Central memory CD8-positive, alpha-beta T cell (primary cell): Measurements from ENCODE around the gene DNAAF8.

Source experiments
- ATAC-seq: fragments of 150-1000 bp; cut with Tn5 transposase; replicated peaks from 2 replicates; pipeline ENCODE4 v1.10.0; 2022; ENCODE audit warnings: mild to moderate bottlenecking, moderate FRiP score, moderate number of reproducible peaks; ENCODE audit not compliant: poor library complexity, severe bottlenecking; ENCODE audit errors: extremely low read depth
- DNase-seq, 2 donors: peaks; one replicate each; pipeline ENCODE4 v3.0.0; 2021; ENCODE audit warnings: low spot score in 2 of 2
- H3K27ac Mint-ChIP-seq: one replicate; pipeline ENCODE4 v1.8.0; 2022; ENCODE audit warnings: low read depth, mild to moderate bottlenecking, moderate library complexity, mixed read lengths
- H3K27me3 Mint-ChIP-seq: one replicate; pipeline ENCODE4 v1.8.0; 2022; ENCODE audit warnings: mixed read lengths
- H3K36me3 Mint-ChIP-seq: one replicate; pipeline ENCODE4 v1.8.0; 2022; ENCODE audit warnings: mild to moderate bottlenecking, moderate library complexity, mixed read lengths; ENCODE audit not compliant: insufficient read depth
- H3K4me1 Mint-ChIP-seq: one replicate; pipeline ENCODE4 v1.8.0; 2022; ENCODE audit warnings: mixed read lengths
- H3K4me3 Mint-ChIP-seq: one replicate; pipeline ENCODE4 v1.8.0; 2022; ENCODE audit warnings: mild to moderate bottlenecking, moderate library complexity, mixed read lengths
- H3K9me3 Mint-ChIP-seq: one replicate; pipeline ENCODE4 v1.8.0; 2022; ENCODE audit warnings: mixed read lengths

The DNAAF8 gene

DNA sequence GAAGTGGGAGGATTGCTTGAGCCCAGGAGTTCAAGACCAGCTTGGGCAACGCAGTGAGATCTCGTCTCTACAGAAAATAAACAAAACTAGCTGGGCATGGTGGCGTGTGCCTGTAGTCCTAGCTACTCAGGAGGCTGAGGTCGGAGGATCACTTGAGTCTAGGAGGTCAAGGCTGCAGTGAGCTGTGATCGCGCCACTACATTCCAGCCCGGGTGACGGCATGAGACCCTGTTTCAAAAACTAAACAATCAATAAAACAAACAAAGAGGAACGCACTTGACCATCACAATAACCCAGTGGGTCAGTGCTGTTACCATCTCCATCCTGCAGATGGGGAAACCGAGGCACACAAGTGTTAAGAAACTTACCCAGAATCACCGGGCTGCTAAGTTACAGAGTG, 18.9 kb downstream of the DNAAF8 start:
- H3K4me3 Mint-ChIP-seq: no peak overlapping the region
- peaks cover 45% of the 10 kb centered on the region for H3K36me3 Mint-ChIP-seq
- H3K27ac Mint-ChIP-seq: no peak overlapping the region
- H3K4me1 Mint-ChIP-seq: peaks cover under 1% of the 10 kb centered on the region
- no peaks in the 10 kb centered on the region for H3K27me3 Mint-ChIP-seq
- DNase-seq (no peak), ATAC-seq (no peak)
- H3K9me3 Mint-ChIP-seq: no peaks in the 10 kb centered on the region

- H3K27me3 Mint-ChIP-seq: no peaks in the 10 kb centered on the region
- H3K4me3 Mint-ChIP-seq: no peak overlapping the region
- H3K4me1 Mint-ChIP-seq: no peaks in the 10 kb centered on the region
- no peaks in the 10 kb centered on the region for H3K9me3 Mint-ChIP-seq
- no peak overlapping the region for H3K27ac Mint-ChIP-seq
- H3K36me3 Mint-ChIP-seq: peaks cover 53% of the 10 kb centered on the region
- DNase-seq (no peak), ATAC-seq (no peak)
Measured at GRCh38 chr16:4754865-4755264, 20.5 kb downstream of the DNAAF8 start.

GRCh38 chr16:4755687-4756086, 21.4 kb downstream of the DNAAF8 start:
- Mint-ChIP-seq H3K27me3 (no peaks in the 10 kb centered on the region), H3K36me3 (peaks cover 57% of the 10 kb centered on the region), H3K27ac (no peak overlapping the region), H3K9me3 (no peaks in the 10 kb centered on the region), H3K4me3 (no peak overlapping the region), H3K4me1 (no peaks in the 10 kb centered on the region)
- DNase-seq: no peak
- ATAC-seq: no peak

DNA sequence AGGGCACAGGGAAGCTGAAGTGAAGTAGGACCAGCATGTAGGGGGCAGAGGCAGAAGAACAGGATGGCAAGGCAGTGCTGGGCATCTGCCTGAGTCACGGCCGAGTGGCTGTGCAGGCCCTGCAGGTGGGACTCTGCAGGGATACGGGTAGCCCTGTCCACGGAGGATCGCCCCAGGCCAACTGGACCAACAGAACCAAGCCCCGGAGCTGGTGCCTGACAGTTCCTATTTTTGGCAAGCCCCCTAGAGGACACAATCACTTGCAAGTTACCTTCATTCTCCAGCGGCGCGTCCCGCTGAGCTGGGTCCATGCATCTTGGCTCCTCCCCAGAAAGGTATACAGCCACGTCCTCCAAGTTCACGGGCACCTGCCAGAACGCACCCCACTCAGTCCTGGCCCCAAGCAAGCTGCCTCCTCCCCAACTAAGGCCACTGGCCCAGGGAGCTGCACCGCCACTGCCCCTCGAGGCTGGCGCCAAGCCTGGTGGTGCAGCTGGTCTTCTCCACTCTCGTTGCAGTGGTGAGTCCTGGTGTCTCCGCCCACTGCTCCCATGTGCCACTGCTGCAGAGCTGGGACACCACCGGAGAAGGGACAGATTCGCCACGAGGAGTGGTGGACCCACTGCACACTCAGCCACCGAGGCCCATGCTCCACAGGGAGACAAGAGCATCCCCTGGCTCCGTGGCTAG, 26.0 kb downstream of the DNAAF8 start:
- H3K4me1 Mint-ChIP-seq: peaks cover 5% of the 10 kb centered on the region
- no peaks in the 10 kb centered on the region for H3K27me3 Mint-ChIP-seq
- no peak for DNase-seq
- no peak for ATAC-seq
- H3K4me3 Mint-ChIP-seq: no peak overlapping the region
- H3K36me3 Mint-ChIP-seq: peaks cover 59% of the 10 kb centered on the region
- H3K27ac Mint-ChIP-seq: no peak overlapping the region
- no peaks in the 10 kb centered on the region for H3K9me3 Mint-ChIP-seq

GRCh38 chr16:4762205-4762604, 27.9 kb downstream of the DNAAF8 start:
- Mint-ChIP-seq H3K4me1 (peaks cover 15% of the 10 kb centered on the region), H3K27ac (no peak overlapping the region), H3K9me3 (no peaks in the 10 kb centered on the region), H3K4me3 (no peak overlapping the region), H3K36me3 (peaks cover 55% of the 10 kb centered on the region), H3K27me3 (no peaks in the 10 kb centered on the region)
- DNase-seq (no peak), ATAC-seq (no peak)

DNA sequence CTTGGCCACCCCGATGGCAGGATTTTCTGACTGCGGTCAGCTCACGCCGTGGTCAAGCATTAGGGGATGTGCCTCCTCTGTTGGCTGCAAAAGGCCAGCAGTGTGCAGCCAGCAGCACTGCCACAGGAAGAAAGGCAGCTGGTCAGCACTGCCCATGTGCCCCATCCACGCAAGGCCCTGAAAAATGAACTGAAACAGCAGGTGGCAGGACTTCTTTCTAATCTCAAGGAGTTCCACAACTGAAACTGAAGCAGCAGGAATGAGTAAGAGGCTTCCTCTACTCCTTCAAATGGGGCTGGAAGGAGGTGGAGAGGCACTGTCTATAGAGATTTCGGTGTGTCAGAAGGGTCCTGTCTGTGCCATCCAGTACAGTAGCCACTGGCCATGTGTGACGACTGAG, 29.5 kb downstream of the DNAAF8 start:
- Mint-ChIP-seq H3K9me3 (no peaks in the 10 kb centered on the region), H3K36me3 (peaks cover 41% of the 10 kb centered on the region), H3K4me3 (no peak overlapping the region), H3K4me1 (peaks cover 30% of the 10 kb centered on the region), H3K27me3 (no peaks in the 10 kb centered on the region), H3K27ac (no peak overlapping the region)
- DNase-seq: no peak
- no peak for ATAC-seq

DNA sequence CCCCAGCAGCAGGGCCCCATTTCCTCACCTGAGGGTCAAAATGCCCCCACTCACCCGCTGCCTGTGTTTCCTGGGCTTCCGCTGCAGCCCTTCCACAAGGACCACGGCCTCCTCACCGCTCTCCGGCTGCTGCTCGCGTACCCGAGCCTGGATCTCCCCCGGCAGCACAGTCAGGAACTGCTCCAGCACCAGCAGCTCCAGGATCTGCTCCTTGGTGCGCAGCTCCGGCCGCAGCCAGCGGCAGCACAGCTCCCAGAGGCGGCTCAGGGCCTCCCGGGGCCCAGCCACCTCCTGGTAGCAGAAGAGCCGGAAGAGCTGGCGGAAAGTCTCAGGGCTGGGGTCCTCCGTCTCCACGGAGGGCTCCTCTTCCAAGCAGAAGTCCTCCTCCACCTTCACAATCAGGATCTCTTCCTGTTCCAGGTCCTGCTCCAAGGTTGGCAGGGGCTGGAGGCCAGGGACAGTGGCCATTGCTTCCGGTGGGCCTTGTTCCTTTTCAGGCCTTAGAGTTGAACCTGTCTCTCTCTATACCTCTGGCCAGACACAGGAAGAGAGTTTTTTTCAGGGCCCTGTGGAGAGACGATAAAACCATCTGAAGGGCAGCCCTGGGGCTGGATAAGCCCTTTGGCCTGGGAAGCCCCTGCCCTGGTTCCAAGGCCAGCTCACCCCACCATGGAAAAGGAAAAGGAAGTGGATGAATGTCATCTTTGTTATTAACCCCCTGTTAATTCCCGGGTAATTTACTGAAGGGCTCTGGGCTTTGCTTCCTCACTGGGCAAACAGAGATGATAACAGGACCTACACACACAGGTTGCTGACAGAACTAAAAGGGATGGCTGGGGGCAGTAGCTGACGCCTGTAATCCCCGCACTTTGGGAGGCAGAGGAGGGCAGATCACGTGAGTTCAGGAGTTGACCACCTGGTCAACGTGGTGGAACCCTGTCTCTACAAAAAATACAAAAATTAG, 31.5 kb downstream of the DNAAF8 start:
- no peaks in the 10 kb centered on the region for H3K27me3 Mint-ChIP-seq
- peaks cover 32% of the 10 kb centered on the region for H3K36me3 Mint-ChIP-seq
- H3K4me1 Mint-ChIP-seq: peaks cover 30% of the 10 kb centered on the region
- DNase-seq (no peak), ATAC-seq (no peak)
- H3K9me3 Mint-ChIP-seq: no peaks in the 10 kb centered on the region
- peak overlapping the region; percentile 89 for H3K4me3 Mint-ChIP-seq
- peak overlapping the region; percentile 56 for H3K27ac Mint-ChIP-seq

GRCh38 chr16:4766875-4767628, 32.7 kb downstream of the DNAAF8 start, which contains the start of gene ZNF500:
Gene ZNF500, minus strand, starts transcription at chr16:4767162. Its CDS starts 1,184 bp downstream, at chr16:4765978.
- Mint-ChIP-seq H3K4me1 (peaks cover 30% of the 10 kb centered on the region), H3K4me3 (peak within 1 kb of the TSS; percentile 89), H3K27me3 (no peaks in the 10 kb centered on the region), H3K9me3 (no peaks in the 10 kb centered on the region), H3K36me3 (peaks cover 23% of the 10 kb centered on the region), H3K27ac (peak within 1 kb of the TSS; percentile 82)
- peak; percentile 92 to 94 for DNase-seq
- ATAC-seq: peak; percentile 92

- DNase-seq: no peak
Measured at GRCh38 chr16:4767872-4768548, 33.7 kb downstream of the DNAAF8 start.

DNA sequence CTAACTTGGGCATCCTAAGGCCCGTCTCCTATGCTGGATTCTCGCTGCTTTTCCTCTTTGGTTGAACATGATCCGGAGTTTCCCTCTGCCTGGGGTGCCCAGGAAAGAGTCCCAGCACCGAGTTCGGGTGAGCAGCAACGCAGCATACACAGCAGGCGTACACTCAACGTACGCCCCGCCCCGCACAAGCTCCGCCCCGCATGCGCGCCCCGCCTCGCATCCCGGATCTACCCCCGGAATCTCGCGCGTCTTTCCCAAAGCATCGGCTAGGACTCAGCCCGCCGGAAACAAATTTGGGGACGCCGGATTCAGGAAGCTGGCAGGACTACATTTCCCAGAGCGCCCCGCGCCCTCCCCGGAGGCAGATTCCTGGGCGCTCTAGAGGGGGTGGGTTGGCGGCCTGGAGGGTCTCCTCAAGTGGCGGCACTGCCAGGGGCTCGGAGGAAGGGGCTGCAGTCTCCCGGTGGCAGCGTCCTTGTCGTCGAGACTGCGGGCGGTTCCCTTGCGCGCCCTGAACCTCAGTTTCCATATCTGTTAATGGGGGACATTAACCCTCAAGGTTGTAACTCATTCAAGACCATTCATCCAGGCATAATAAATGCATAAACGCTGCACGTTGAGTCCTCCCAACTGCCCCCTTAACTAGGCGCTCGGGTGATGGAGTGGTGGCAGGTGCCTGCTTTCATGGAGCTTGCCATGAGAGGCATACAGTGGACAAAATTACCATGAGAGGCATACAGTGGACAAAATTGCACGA, 34.4 kb downstream of the DNAAF8 start:
- Mint-ChIP-seq H3K27me3 (no peaks in the 10 kb centered on the region), H3K4me1 (peaks cover 25% of the 10 kb centered on the region)
- ATAC-seq: peak; percentile 41

More at GRCh38 chr16:4767872-4768548, 33.7 kb downstream of the DNAAF8 start:
- Mint-ChIP-seq H3K9me3 (no peaks in the 10 kb centered on the region), H3K4me3 (peak overlapping the region; percentile 89), H3K27ac (peak overlapping the region; percentile 5), H3K4me1 (peaks cover 26% of the 10 kb centered on the region), H3K36me3 (peaks cover 20% of the 10 kb centered on the region), H3K27me3 (no peaks in the 10 kb centered on the region)
- no peak for ATAC-seq

GRCh38 chr16:4769306-4769638, 34.9 kb downstream of the DNAAF8 start:
- H3K27me3 Mint-ChIP-seq: no peaks in the 10 kb centered on the region
- peaks cover 25% of the 10 kb centered on the region for H3K4me1 Mint-ChIP-seq
- peak overlapping the region; percentile 89 for H3K4me3 Mint-ChIP-seq
- peaks cover 11% of the 10 kb centered on the region for H3K36me3 Mint-ChIP-seq
- peak overlapping the region; percentile 5 for H3K27ac Mint-ChIP-seq
- DNase-seq (no peak), ATAC-seq (no peak)
- no peaks in the 10 kb centered on the region for H3K9me3 Mint-ChIP-seq

More for the DNA sequence above, 34.4 kb downstream of the DNAAF8 start:
- Mint-ChIP-seq H3K36me3 (peaks cover 15% of the 10 kb centered on the region), H3K27ac (peak overlapping the region; percentile 5), H3K9me3 (no peaks in the 10 kb centered on the region), H3K4me3 (peak overlapping the region; percentile 89)
- DNase-seq: peak; percentile 48 to 67
